ENCODE measurements around the gene SFT2D3.

The SFT2D3 gene

GRCh38 chr2:127701651-127702394 lies 526 bp downstream of the SFT2D3 start:
- DNase-seq, result peak; percentile 88 to 90
- TF ChIP-seq POLR2A (IDR thresholded peaks at IDR 0.05; ENCODE audit: low read length), result peak; percentile 73
- no peak for TF ChIP-seq GATA1 (IDR thresholded peaks at IDR 0.05; ENCODE audit: low read depth, low read length)

- TF ChIP-seq POLR2A (IDR thresholded peaks at IDR 0.05; ENCODE audit: low read length) (no peak), GATA1 (IDR thresholded peaks at IDR 0.05; ENCODE audit: low read depth, low read length) (no peak)
- DNase-seq, result no peak
These were observed 1.2 kb downstream of the SFT2D3 start for GRCh38 chr2:127702395-127703009.

GRCh38 chr2:127703282-127703681 lies 2.0 kb downstream of the SFT2D3 start:
- no peak for DNase-seq
- TF ChIP-seq GATA1 (IDR thresholded peaks at IDR 0.05; ENCODE audit: low read depth, low read length) (no peak), POLR2A (IDR thresholded peaks at IDR 0.05; ENCODE audit: low read length) (no peak)

- no peak for TF ChIP-seq GATA1 (IDR thresholded peaks at IDR 0.05; ENCODE audit: low read depth, low read length)
- TF ChIP-seq POLR2A (IDR thresholded peaks at IDR 0.05; ENCODE audit: low read length), result no peak
- DNase-seq, result no peak
These were observed 3.5 kb downstream of the SFT2D3 start for GRCh38 chr2:127704641-127705390.

- TF ChIP-seq POLR2A (IDR thresholded peaks at IDR 0.05; ENCODE audit: low read length) (no peak), GATA1 (IDR thresholded peaks at IDR 0.05; ENCODE audit: low read depth, low read length) (no peak)
- DNase-seq, result no peak
These were observed 4.2 kb downstream of the SFT2D3 start for GRCh38 chr2:127705391-127706065.

GRCh38 chr2:127706215-127706990 lies 5.1 kb downstream of the SFT2D3 start:
- no peak for DNase-seq
- TF ChIP-seq GATA1 (IDR thresholded peaks at IDR 0.05; ENCODE audit: low read depth, low read length) (no peak), POLR2A (IDR thresholded peaks at IDR 0.05; ENCODE audit: low read length) (no peak)

- DNase-seq, result no peak
- TF ChIP-seq GATA1 (IDR thresholded peaks at IDR 0.05; ENCODE audit: low read depth, low read length) (no peak), POLR2A (IDR thresholded peaks at IDR 0.05; ENCODE audit: low read length) (no peak)
These were observed 6.8 kb downstream of the SFT2D3 start for GRCh38 chr2:127707890-127708648.

GRCh38 chr2:127709336-127709735 lies 8.0 kb downstream of the SFT2D3 start:
- TF ChIP-seq GATA1 (IDR thresholded peaks at IDR 0.05; ENCODE audit: low read depth, low read length), result no peak
- no peak for TF ChIP-seq POLR2A (IDR thresholded peaks at IDR 0.05; ENCODE audit: low read length)
- no peak for DNase-seq

GRCh38 chr2:127712999-127713398 lies 11.7 kb downstream of the SFT2D3 start:
- DNase-seq, result no peak
- no peak for TF ChIP-seq POLR2A (IDR thresholded peaks at IDR 0.05; ENCODE audit: low read length)
- TF ChIP-seq GATA1 (IDR thresholded peaks at IDR 0.05; ENCODE audit: low read depth, low read length), result no peak

- no peak for DNase-seq
- TF ChIP-seq GATA1 (IDR thresholded peaks at IDR 0.05; ENCODE audit: low read depth, low read length) (no peak), POLR2A (IDR thresholded peaks at IDR 0.05; ENCODE audit: low read length) (no peak)
These were observed 12.3 kb downstream of the SFT2D3 start for GRCh38 chr2:127713562-127713961.

- DNase-seq, result no peak
- no peak for TF ChIP-seq GATA1 (IDR thresholded peaks at IDR 0.05; ENCODE audit: low read depth, low read length)
- TF ChIP-seq POLR2A (IDR thresholded peaks at IDR 0.05; ENCODE audit: low read length), result no peak
These were observed 14.6 kb downstream of the SFT2D3 start for GRCh38 chr2:127715778-127716449.

GRCh38 chr2:127718271-127718670 lies 17.0 kb downstream of the SFT2D3 start:
- no peak for DNase-seq
- TF ChIP-seq GATA1 (IDR thresholded peaks at IDR 0.05; ENCODE audit: low read depth, low read length) (no peak), POLR2A (IDR thresholded peaks at IDR 0.05; ENCODE audit: low read length) (no peak)

Data from erythroblast (primary cell).